ENCODE measurements around the gene PTCRA. TPM values are rescaled to one million over a fixed set of nuclear protein-coding genes. Genes with fewer than 3 reads are reported as not detected.

Gene PTCRA
- total RNA-seq, 1 experiment from 2014 or later = not detected

DNA sequence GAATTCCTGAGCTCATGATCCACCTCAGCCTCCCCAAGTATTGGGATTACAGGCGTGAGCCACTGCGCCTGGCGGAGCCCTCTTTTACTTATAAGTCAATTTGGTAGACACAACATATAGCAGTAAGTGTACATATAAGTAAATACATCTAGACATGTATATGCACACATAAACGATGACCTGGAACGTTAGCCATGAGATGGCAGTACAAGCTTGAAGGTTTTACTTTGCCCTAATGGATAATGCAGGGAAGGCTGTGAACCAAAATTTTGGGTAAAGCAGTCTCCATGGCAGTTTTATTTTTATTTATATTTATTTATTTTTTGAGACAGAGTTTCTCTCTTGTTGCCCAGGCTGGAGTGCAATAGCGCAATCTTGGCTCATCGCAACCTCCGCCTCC lies 42.3 kb downstream of the PTCRA start:
- no peak for ATAC-seq
- no TSS peak for BruUV-seq (replicated peaks)
- H3K4me1 ChIP-seq (ENCODE audit: control insufficient read depth, insufficient read depth, low read length) = peaks cover 7% of the 10 kb centered on the region
- in situ Hi-C loops (cut with HindIII; ENCODE audit: low pct_unique_long_range_greater_than_20kb, low sequenced_read_pairs) = no loop called here
- no peak overlapping the region for H3K4me3 ChIP-seq (ENCODE audit: low read depth in 2 of 2, low read length in 2 of 2)
- TF ChIP-seq TCF7L2 (IDR thresholded peaks at IDR 0.05; ENCODE audit: low read depth, low read length) = no peak
- TF ChIP-seq, protein P1, sequence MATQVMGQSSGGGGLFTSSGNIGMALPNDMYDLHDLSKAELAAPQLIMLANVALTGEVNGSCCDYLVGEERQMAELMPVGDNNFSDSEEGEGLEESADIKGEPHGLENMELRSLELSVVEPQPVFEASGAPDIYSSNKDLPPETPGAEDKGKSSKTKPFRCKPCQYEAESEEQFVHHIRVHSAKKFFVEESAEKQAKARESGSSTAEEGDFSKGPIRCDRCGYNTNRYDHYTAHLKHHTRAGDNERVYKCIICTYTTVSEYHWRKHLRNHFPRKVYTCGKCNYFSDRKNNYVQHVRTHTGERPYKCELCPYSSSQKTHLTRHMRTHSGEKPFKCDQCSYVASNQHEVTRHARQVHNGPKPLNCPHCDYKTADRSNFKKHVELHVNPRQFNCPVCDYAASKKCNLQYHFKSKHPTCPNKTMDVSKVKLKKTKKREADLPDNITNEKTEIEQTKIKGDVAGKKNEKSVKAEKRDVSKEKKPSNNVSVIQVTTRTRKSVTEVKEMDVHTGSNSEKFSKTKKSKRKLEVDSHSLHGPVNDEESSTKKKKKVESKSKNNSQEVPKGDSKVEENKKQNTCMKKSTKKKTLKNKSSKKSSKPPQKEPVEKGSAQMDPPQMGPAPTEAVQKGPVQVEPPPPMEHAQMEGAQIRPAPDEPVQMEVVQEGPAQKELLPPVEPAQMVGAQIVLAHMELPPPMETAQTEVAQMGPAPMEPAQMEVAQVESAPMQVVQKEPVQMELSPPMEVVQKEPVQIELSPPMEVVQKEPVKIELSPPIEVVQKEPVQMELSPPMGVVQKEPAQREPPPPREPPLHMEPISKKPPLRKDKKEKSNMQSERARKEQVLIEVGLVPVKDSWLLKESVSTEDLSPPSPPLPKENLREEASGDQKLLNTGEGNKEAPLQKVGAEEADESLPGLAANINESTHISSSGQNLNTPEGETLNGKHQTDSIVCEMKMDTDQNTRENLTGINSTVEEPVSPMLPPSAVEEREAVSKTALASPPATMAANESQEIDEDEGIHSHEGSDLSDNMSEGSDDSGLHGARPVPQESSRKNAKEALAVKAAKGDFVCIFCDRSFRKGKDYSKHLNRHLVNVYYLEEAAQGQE (IDR thresholded peaks at IDR 0.05; ENCODE audit: insufficient read depth in 1 of 2, low read depth in 2 of 2, low read length in 1 of 2) = no peak
- no peak for TF ChIP-seq SIN3A (IDR thresholded peaks at IDR 0.05; ENCODE audit: borderline replicate concordance, insufficient read depth, low read depth, low read length)
- no peak for TF ChIP-seq POLR2AphosphoS5 (IDR thresholded peaks at IDR 0.05; ENCODE audit: low read depth, low read length)
- TF ChIP-seq, protein P2, sequence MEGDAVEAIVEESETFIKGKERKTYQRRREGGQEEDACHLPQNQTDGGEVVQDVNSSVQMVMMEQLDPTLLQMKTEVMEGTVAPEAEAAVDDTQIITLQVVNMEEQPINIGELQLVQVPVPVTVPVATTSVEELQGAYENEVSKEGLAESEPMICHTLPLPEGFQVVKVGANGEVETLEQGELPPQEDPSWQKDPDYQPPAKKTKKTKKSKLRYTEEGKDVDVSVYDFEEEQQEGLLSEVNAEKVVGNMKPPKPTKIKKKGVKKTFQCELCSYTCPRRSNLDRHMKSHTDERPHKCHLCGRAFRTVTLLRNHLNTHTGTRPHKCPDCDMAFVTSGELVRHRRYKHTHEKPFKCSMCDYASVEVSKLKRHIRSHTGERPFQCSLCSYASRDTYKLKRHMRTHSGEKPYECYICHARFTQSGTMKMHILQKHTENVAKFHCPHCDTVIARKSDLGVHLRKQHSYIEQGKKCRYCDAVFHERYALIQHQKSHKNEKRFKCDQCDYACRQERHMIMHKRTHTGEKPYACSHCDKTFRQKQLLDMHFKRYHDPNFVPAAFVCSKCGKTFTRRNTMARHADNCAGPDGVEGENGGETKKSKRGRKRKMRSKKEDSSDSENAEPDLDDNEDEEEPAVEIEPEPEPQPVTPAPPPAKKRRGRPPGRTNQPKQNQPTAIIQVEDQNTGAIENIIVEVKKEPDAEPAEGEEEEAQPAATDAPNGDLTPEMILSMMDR (IDR thresholded peaks at IDR 0.05) = no peak
- intact Hi-C loops (cut with micrococcal nuclease; ENCODE audit: unreplicated experiment) = no loop called here
- ChIA-PET CTCF (interaction anchor here (0.7 kb wide), 2 partner anchors 200 to 271 kb away, joined by 4 to 9 read pairs; no protein-coding TSS in a partner anchor), POLR2A (no interaction called here)
- no peak overlapping the region for H3K27ac ChIP-seq (ENCODE audit: low read length)
- no peaks in the 10 kb centered on the region for H3K36me3 ChIP-seq (ENCODE audit: control insufficient read depth, insufficient read depth, low read length)
- no peak for DNase-seq (ENCODE audit: low read depth, low spot score)
- H3K27me3 ChIP-seq (ENCODE audit: control insufficient read depth, insufficient read depth, low read length) = no peaks in the 10 kb centered on the region
- no peaks in the 10 kb centered on the region for H3K9me3 ChIP-seq (ENCODE audit: control insufficient read depth, insufficient read depth, low read depth, low read length)

DNA sequence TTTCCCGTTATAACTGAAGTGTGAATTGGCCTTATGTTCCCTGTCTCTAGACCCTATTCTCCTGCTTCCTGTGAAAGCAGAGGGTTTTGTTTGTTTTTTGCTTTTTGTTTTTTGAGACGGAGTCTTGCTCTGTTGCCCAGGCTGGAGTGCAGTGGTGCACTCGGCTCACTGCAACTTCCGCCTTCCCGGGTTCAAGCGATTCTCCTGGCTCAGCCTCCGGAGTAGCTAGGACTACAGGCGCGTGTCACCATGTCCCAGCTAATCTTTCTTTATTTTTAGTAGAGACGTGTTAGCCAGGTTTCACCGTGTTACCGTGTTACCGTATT lies 44.0 kb downstream of the PTCRA start:
- in situ Hi-C loops (cut with HindIII; ENCODE audit: low pct_unique_long_range_greater_than_20kb, low sequenced_read_pairs) = no loop called here
- H3K4me3 ChIP-seq (ENCODE audit: low read depth in 2 of 2, low read length in 2 of 2) = peak overlapping the region; percentile 55 to 84
- no peaks in the 10 kb centered on the region for H3K27me3 ChIP-seq (ENCODE audit: control insufficient read depth, insufficient read depth, low read length)
- TF ChIP-seq, protein P1 (IDR thresholded peaks at IDR 0.05; ENCODE audit: insufficient read depth in 1 of 2, low read depth in 2 of 2, low read length in 1 of 2) = no peak
- TF ChIP-seq TCF7L2 (IDR thresholded peaks at IDR 0.05; ENCODE audit: low read depth, low read length) (no peak), SIN3A (IDR thresholded peaks at IDR 0.05; ENCODE audit: borderline replicate concordance, insufficient read depth, low read depth, low read length) (no peak), POLR2AphosphoS5 (IDR thresholded peaks at IDR 0.05; ENCODE audit: low read depth, low read length) (no peak)
- TF ChIP-seq, protein P2 (IDR thresholded peaks at IDR 0.05) = no peak
- no TSS peak for BruUV-seq (replicated peaks)
- ATAC-seq (no peak; the same call in none of the 2 replicates), DNase-seq (ENCODE audit: low read depth, low spot score) (no peak)
- H3K4me1 ChIP-seq (ENCODE audit: control insufficient read depth, insufficient read depth, low read length) = peaks cover 7% of the 10 kb centered on the region
- no peaks in the 10 kb centered on the region for H3K9me3 ChIP-seq (ENCODE audit: control insufficient read depth, insufficient read depth, low read depth, low read length)
- peaks cover 2% of the 10 kb centered on the region; the same call in 1 of the 2 replicates for H3K36me3 ChIP-seq (ENCODE audit: control insufficient read depth, insufficient read depth, low read length)
- H3K27ac ChIP-seq (ENCODE audit: low read length) = no peak overlapping the region
- intact Hi-C loops (cut with micrococcal nuclease; ENCODE audit: unreplicated experiment) = loop anchor here (10.0 kb wide), 1 partner anchor 55 kb away; no protein-coding TSS in a partner anchor
- CTCF ChIA-PET = no interaction called here
- POLR2A ChIA-PET = interaction anchor here (1.1 kb wide), 1 partner anchor 24 kb away, joined by 6 read pairs; the partner anchor contains the start of gene PPP2R5D
